LNCAP (cell line): ENCODE data around the gene KPNA1.

ENCODE experiments used
- TF ChIP-seq, protein P1 (sequence below): fragments of 450-650 bp; IDR thresholded peaks from 2 replicates; pipeline ENCODE4 v1.5.1; 2017; ENCODE audit warnings: mild to moderate bottlenecking

KPNA1 gene

DNA sequence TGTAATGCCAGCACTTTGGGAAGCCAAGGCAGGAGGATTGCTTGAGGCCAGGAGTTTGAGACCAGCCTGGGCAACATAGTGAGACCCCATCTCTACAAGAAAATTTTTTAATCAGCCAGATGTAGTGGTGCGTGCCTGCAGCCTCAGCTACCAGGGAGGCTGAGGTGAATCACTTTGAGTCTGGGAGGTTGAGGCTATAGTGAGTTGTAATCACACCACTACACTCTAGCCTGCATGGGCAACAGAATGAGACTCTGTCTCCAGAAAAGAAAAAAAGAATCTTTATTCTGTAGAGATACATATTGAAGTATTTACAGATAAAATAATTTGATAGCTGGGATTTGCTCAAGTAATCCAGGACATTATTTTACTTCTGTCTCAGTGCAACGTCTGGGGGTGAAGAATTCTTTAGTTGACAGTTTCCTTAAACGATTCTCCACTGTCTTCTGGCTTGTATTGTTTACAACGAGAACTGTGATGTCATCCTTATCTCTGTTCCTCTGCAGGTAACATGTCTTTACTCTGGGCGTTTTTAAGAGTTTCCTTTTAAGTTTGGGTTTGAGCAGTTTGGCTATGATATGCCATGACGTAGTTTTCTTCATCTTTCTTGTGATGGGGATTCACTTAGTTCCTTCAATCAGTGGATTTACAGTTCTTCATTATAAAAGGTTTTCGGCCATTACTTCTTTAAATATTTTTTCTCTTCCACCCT is 26.3 kb downstream of the KPNA1 start:
- TF ChIP-seq, protein P1, sequence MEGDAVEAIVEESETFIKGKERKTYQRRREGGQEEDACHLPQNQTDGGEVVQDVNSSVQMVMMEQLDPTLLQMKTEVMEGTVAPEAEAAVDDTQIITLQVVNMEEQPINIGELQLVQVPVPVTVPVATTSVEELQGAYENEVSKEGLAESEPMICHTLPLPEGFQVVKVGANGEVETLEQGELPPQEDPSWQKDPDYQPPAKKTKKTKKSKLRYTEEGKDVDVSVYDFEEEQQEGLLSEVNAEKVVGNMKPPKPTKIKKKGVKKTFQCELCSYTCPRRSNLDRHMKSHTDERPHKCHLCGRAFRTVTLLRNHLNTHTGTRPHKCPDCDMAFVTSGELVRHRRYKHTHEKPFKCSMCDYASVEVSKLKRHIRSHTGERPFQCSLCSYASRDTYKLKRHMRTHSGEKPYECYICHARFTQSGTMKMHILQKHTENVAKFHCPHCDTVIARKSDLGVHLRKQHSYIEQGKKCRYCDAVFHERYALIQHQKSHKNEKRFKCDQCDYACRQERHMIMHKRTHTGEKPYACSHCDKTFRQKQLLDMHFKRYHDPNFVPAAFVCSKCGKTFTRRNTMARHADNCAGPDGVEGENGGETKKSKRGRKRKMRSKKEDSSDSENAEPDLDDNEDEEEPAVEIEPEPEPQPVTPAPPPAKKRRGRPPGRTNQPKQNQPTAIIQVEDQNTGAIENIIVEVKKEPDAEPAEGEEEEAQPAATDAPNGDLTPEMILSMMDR = no peak

DNA sequence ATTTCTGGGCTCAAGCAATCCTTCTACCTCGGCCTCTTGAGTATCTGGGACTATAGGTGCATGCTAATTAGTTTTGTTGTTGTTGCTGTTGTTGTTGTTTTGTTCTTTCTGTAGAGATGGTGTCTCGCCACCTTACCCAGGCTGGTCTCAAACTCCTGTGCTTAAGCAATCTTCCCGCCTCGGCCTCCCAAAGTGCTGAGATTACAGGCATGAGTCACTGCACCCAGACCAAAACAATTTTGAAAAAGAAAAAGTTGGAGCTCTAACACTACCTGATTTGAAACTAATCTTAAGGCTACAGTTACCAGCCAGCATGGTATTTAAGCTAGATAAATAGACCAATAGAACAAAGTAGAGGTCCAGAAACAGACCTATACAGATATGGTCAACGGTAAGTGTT is 29.8 kb downstream of the KPNA1 start:
- TF ChIP-seq, protein P1 = no peak

DNA sequence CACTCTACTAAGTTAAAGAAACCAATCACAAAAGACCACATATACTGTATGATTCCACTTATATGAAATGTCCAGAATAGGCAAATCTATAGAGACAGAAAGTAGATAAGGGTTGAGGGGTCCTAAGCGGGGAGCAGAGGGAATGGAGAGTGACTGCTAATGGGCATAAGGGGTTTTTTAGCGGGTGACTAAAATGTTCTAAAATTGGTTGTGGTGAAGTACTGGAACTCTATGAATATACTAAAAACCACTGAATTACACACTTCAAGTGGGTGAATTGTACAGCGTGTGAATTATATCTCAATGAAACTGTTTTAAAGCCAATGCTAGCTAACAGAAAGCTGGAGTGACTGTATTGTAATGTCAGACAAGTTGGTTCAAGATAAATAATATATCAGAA is 33.3 kb downstream of the KPNA1 start:
- TF ChIP-seq, protein P1 = no peak

DNA sequence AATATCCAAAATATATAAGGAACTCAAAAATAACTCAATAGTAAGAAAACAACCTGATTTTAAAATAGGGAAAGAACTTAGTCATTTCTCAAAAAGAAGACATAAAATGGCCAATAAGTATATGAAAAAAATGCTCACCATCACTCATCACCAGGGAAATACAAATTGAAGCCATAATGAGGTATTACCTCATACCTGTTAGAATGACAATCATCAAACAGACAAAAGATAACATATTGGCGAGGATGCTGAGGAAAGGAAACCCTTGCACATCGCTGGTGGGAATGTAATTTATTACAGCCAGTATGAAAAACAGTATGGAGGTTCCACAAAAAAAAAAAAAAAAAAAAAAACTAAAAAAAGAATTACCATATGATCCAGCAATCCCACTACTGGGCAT is 38.2 kb downstream of the KPNA1 start:
- TF ChIP-seq, protein P1 = no peak

DNA sequence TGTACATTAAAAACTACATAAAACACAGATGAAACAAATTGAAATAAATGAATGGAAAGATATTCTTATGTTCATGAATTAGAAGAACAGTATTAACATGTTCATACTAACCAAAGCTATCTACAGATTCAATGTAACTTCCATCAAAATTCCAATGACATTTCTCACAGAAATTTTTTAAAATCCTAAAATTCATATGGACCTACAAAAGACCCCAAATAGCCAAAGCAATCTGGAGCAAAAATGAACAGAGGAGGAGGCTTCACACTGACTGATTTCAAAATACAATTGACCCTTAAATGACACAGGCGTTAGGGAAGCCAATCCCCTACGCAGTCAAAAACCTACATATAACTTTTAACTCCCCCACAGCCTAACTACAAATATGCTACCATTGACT is 39.4 kb downstream of the KPNA1 start:
- TF ChIP-seq, protein P1 = no peak

DNA sequence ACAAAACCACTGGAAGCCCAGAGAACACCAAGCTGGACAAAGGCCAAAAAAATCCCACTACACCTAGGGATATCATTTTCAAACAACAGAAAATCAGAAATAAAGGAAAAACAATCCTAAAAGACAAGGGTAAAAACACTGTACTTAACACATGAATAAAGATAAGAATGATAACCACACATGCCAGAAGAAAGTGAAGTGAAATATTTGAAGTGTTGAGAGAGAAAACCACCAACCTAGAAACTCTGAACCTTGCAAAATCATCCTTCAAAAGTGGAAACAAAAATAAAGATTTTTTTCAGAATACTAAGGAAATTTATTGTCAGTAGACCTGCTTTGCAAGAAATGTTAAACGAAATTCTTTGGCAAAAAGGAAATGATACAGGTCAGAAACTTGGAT is 45.1 kb downstream of the KPNA1 start:
- TF ChIP-seq, protein P1 = no peak

DNA sequence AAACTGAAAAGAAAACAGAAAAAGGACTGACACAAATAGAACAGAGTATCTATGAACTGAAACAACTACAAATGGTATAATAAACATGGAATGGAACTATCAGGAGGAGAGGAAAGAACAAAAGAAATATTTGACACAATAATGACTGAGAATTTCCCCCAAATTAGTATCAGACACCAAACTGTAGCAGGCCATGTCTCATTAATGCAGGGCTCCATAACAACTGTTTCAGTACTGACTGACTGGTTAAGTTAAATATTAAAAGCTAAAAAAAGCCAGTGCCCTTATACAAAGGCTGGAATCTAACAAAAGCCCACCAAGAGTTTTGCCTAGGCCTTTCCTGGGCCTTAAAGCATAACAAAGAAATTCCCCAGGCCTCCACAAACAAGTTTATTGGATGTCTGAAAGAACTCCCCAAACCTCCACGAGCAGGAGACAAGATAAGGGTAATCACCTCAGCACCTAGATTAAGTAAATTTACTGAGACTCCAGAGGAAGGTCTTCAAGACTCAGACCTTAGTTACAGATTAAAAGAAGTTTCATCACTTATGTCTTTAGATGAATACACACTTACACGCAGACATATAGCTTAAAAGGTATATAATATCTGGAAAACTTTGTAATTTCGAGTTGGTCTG is 45.7 kb downstream of the KPNA1 start:
- TF ChIP-seq, protein P1 = no peak
